ENCODE measurements around the gene JCAD. TPM values are rescaled to one million over a fixed set of nuclear protein-coding genes. Genes with fewer than 3 reads are reported as not detected.

Gene JCAD
- total and polyA plus RNA-seq, 10 of the 15 experiments (the other 5 are each of a cell fraction or from before 2014, with no cell fraction given): 0.28 TPM; not detected in 9

GRCh38 chr10:30057894-30058556, 1.4 kb downstream of the JCAD start:
- no TSS peak for BruUV-seq (replicated peaks)
- no peak overlapping the region for H3K27ac ChIP-seq (ENCODE audit: control insufficient read depth, insufficient read depth)
- no peak overlapping the region for H3K9ac ChIP-seq (ENCODE audit: control insufficient read depth, insufficient read depth, low read length)
- no peak overlapping the region for H3K4me2 ChIP-seq (ENCODE audit: control insufficient read depth, insufficient read depth)
- H3K36me3 ChIP-seq (ENCODE audit: control insufficient read depth in 2 of 2, insufficient read depth in 2 of 2, low read length in 1 of 2): no peaks in the 10 kb centered on the region
- POLR2A ChIA-PET: no interaction called here
- RAD21 ChIA-PET (ENCODE audit: unreplicated experiment): no interaction called here
- no peaks in the 10 kb centered on the region for H3K79me2 ChIP-seq (ENCODE audit: control insufficient read depth, insufficient read depth, low read length)
- H2AFZ ChIP-seq (ENCODE audit: control insufficient read depth, low read depth, low read length): no peak overlapping the region
- FAIRE-seq (no peak), DNase-seq (ENCODE audit: low read depth, low spot score) (no peak), ATAC-seq (no peak)
- no peaks in the 10 kb centered on the region for H3K4me1 ChIP-seq (ENCODE audit: control insufficient read depth, insufficient read depth, low read length)
- WGBS (ENCODE audit: insufficient coverage, insufficient replicate concordance, low lambda C conversion rate, missing lambda C conversion rate): 72% methylated on average over 13 of the region's 13 CpGs
- peaks cover 5 to 8% of the 10 kb centered on the region in 2 experiments for H3K27me3 ChIP-seq (replicated peaks in 1 of 2; ENCODE audit: control insufficient read depth in 2 of 2, insufficient read depth in 2 of 2, low read length in 1 of 2)
- no peaks in the 10 kb centered on the region for H3K9me3 ChIP-seq (replicated peaks; ENCODE audit: control insufficient read depth, insufficient read depth, low read length)
- intact Hi-C loops (cut with micrococcal nuclease; ENCODE audit: unreplicated experiment) (no loop called here), in situ Hi-C loops (cut with MboI) (no loop called here)
- SMC1A ChIA-PET (ENCODE audit: uncharacterized antibody, unreplicated experiment): interaction anchor here (0.5 kb wide), 1 partner anchor 209 kb away, joined by 3 read pairs; no protein-coding TSS in a partner anchor
- CTCF ChIA-PET: interaction anchor here (0.6 kb wide), 1 partner anchor 15 kb away, joined by 6 read pairs; no protein-coding TSS in a partner anchor
- TF ChIP-seq BRCA1 (IDR thresholded peaks at IDR 0.05; ENCODE audit: low read depth, low read length) (no peak), PML (IDR thresholded peaks at IDR 0.05; ENCODE audit: low read length) (no peak), SMC3 (IDR thresholded peaks at IDR 0.05; ENCODE audit: borderline replicate concordance, low read length) (no peak), ZSCAN29 (IDR thresholded peaks at IDR 0.05) (no peak), IKZF2 (IDR thresholded peaks at IDR 0.05) (no peak), STAT1 (conservative IDR thresholded peaks at IDR 0.05) (no peak), RAD21 (IDR thresholded peaks at IDR 0.05; ENCODE audit: insufficient read depth, low read depth, low read length) (no peak), POLR2AphosphoS5 (IDR thresholded peaks at IDR 0.05; ENCODE audit: low read length) (no peak), RELA (IDR thresholded peaks at IDR 0.05; ENCODE audit: borderline replicate concordance, partially characterized antibody) (no peak), RBBP5 (conservative IDR thresholded peaks at IDR 0.05) (no peak), ZBED1 (IDR thresholded peaks at IDR 0.05; ENCODE audit: borderline replicate concordance) (no peak), NRF1 (conservative IDR thresholded peaks at IDR 0.05; ENCODE audit: low read depth, low read length) (no peak), BCL11A (IDR thresholded peaks at IDR 0.05; ENCODE audit: low read depth, low read length) (no peak), RFX5 (IDR thresholded peaks at IDR 0.05; ENCODE audit: low read depth, low read length) (no peak), MEF2B (IDR thresholded peaks at IDR 0.05; ENCODE audit: partially characterized antibody, poor library complexity, severe bottlenecking) (no peak)
- TF ChIP-seq, protein P1, sequence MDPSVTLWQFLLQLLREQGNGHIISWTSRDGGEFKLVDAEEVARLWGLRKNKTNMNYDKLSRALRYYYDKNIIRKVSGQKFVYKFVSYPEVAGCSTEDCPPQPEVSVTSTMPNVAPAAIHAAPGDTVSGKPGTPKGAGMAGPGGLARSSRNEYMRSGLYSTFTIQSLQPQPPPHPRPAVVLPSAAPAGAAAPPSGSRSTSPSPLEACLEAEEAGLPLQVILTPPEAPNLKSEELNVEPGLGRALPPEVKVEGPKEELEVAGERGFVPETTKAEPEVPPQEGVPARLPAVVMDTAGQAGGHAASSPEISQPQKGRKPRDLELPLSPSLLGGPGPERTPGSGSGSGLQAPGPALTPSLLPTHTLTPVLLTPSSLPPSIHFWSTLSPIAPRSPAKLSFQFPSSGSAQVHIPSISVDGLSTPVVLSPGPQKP (IDR thresholded peaks at IDR 0.05; ENCODE audit: low read depth, low read length): no peak
- H3K4me3 ChIP-seq: no peak overlapping the region
- no peaks in the 10 kb centered on the region for H4K20me1 ChIP-seq (ENCODE audit: control insufficient read depth, insufficient read depth)

Measured in GM12878 (cell line).